Embryonic facial prominence (tissue), 1 donor: ENCODE measurements around the gene CHST11.

Experiments
- DNase-seq: peaks from one replicate; pipeline ENCODE4 v3.0.0-alpha.2; 2016; ENCODE audit errors: extremely low spot score

Gene CHST11

DNA sequence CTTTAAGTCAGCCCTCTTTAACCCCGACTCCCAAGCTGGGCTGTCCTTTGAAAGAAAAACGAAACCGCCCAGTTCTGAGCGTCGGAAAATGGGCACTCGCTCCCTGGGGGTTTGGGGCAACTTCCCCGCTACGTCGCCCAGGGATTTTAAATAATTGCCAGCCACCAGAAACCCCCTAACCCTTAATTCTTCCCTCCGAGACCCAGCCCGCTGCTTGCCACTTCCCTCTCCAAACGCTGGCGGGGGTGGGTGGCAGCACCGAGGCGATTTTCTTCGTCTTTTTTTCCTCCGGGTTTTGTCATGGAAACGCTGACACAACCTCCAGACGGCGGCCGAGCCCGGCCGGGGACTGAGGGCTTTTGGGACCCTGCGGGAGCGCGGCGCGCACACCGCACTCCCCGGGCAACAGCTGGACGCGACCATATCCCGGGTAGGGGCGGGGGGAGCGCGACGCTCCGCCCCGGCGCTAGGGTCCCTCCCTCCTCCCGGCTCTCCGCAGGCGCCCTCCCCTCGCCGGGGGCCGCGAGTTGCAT is at the start of gene CHST11:
CHST11 (plus strand) TSS at position 532 of the 533 bp plus-strand sequence.
- peak; percentile 62 for DNase-seq

GRCh38 chr12:104407438-104407837 is 49.3 kb upstream of the CHST11 start:
- DNase-seq: no peak

GRCh38 chr12:104407922-104408321 is 48.8 kb upstream of the CHST11 start:
- DNase-seq: no peak

DNA sequence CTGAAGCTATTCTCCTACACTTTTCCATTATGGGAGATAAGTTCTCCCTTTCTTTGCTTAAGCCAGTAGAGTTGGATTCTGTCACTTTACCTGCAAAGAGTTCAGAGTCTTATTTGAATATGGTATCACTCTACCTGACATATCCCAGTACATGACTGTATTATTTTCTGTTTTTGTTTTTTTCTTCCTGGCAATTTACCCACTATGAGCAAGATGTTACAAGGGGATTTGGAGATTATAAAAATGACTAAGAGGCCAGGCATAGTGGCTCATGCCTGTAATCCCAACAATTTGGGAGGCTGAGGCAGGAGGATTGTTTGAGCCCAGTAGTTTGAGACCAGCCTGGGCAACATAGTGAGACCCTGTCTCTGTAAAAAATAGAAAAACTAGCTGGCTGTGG is 46.4 kb upstream of the CHST11 start:
- no peak for DNase-seq

DNA sequence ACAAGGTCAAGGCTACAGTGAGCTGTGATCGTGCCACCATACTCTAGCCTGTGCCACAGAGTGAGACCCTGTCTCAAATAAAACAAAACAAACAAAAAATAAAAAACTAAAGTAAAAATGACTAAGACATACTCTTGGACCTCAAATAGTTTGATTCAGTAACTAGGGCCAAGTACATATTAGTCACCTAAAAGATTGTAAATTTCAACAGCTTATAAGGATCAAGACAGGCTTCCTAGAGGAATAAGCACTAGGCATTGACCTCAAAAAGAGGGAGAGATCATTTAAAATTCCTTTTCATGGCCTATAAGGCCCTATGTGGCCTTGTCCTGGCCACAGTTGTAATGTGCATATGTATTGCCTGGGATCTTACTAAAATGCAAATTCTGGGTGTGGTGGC is 46.0 kb upstream of the CHST11 start:
- DNase-seq: no peak

DNA sequence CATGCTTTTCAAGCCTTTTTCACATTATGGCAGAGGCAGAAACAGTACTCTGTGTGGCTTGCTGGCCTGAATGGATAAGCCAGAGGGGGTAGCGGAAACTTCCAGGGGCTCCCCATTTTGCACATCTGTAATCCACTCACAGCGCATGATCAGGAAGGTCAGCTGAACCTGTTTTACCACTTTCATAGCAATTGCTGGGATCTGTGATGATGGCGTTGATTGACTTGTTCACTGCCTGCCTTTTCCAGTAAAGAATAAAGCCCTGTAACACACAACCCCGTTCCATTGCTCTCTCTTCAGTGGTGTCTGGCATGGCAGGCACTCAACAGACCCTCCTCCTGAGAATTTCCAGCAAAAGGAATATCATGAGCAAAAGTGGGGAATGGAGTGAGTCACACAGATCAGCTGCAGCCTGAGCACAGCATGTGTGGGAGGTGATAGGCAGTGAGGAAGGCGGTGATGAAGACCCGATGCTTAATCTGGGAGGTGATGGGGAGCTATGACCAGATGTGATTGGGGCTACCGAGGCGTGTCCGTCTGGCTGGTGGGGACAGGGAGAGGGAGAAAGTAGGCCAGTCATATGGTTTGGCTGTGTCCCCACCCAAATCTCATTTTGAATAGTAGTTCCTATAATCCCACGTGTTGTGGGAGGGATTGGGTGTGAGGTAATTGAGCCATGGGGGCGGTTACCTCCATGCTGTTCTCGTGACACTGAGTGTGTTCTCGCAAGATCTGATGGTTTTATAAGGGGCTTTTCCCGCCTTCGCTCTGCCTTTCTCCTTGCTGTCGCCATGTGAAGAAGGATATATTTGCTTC is 44.7 kb upstream of the CHST11 start:
- no peak for DNase-seq

DNA sequence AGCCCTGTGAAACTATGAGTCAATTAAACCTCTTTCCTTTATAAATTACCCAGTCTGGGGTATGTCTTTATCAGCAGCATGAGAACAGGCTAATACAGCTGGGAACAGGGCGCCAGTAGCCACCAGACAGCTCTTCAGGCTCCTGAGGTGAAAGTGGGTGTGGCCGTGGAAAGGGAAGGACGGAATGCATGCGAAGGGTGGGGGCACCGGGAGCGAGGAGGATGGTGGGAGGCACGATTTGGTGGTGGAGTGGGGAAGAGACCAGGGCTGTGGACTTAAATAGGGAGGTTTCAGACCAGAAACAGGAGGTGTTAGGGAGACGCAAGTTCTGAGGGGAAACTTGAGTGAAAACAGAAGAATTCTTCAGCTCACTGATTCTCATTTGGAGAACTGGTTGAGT is 44.1 kb upstream of the CHST11 start:
- no peak for DNase-seq

DNA sequence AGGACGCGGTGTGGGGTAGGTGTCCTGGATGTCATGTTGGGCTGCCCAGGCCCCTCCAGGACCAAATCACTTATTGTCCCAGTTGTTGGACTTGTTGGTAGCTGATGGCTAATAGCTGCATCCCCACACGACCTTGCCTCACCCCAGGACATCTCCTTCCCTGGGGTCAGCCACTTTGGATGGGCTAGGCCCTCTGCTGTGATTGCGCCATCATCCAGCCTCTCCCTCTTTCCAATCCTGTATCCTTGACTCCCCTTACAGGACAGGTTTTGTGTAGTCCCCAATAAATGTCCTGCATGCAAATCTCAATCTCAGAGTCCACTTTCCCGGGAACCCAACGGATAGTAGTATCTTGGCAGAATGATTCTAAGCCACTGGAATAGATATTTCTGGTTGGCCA is 43.4 kb upstream of the CHST11 start:
- no peak for DNase-seq

GRCh38 chr12:104414581-104415341 is 42.0 kb upstream of the CHST11 start:
- DNase-seq: no peak

GRCh38 chr12:104415342-104415980 is 41.3 kb upstream of the CHST11 start:
- no peak for DNase-seq

DNA sequence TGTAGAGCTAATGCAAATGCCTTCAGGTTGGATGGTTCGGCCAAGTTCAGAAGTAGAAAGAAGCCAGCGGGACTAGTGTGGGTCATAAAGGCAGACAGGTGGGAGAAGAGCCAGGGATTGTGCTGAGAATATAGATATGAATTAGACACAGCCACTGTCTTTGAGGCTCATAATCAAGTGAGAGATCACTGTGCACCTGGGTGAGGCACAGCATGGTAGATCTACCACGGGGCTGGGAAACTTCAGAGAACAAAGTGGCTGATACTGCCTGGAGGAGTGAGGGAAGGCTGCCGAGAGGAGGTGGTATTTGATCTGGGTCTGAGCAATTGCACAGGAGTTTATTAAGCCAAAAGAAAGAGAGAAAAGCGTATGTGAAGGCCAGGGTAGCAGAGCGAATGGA is 40.6 kb upstream of the CHST11 start:
- no peak for DNase-seq

- no peak for DNase-seq
Observed at GRCh38 chr12:104416585-104416984, 40.2 kb upstream of the CHST11 start.

DNA sequence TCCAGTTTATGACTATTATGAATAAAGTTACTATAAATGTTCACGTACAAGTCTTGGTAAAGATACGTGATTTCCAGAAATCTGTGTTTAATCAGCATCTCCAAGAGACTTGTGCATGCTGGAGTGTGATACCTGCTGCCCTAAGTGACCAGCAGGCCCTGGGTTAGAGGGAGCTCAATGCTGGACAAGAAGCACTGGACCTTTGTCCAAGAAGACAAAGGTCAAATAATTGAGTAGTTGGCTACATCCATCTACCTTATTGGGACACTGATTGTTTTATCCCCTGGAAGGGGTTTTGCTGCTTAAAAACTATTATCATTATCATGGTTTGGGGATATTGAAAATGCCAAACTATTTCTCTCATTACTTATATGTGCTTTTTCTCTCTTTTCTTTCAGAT is 37.0 kb upstream of the CHST11 start:
- DNase-seq: no peak

DNA sequence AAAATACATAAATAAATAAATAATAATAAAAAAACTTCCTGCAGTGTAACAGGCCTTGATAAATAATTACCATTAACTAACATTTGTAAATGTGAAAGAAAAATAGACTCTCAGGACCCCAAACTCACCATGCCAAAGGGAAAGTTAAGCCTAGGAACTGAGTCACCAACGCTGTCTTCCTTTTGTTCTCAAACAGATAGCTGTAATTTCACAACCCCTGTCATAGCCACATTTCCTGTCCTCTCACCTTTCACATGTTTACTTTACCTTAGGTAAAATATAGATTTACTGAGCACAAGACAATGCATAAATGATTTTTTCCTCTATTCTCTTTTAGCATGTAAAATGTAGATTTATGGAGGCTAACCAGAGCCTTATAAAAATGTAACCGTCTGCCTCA is 35.9 kb upstream of the CHST11 start:
- DNase-seq: no peak

DNA sequence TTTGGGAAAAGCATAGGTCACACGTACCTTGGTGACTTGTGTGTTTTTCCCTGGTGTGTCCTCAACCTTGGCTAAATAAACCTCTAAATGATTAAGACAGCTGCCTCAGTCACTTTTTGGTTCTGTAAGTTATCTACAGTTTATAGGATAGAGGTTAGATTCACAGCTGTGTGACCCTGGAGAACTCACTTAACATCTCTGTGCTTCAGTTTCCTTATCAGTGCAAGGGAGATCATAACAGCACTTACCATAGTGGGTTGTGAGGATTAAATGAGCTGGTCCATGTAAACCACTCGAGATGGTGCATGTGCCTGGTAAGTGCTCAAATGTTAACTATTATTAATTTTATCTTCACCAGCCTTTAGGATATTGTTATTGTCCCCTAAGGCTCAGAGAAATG is 35.4 kb upstream of the CHST11 start:
- DNase-seq: no peak

DNA sequence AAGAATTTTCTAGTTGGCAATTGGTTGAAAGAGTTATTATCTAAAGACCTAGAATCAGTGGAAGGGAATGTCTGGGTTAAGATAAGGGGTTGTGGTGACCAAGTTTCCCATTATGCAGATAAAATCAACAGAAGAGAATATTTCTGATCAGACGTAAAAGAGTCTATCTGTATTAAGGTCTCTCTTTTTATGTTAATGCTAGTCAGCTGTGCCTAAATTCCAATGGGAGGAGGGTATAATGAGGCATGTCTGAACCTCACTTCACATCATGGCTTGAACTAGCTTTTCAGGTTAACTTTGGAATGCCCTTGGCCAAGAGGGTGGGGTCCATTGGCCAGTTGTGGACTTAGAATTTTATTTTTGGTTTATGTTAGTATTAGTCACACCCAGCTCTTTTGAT is 34.3 kb upstream of the CHST11 start:
- DNase-seq: no peak

DNA sequence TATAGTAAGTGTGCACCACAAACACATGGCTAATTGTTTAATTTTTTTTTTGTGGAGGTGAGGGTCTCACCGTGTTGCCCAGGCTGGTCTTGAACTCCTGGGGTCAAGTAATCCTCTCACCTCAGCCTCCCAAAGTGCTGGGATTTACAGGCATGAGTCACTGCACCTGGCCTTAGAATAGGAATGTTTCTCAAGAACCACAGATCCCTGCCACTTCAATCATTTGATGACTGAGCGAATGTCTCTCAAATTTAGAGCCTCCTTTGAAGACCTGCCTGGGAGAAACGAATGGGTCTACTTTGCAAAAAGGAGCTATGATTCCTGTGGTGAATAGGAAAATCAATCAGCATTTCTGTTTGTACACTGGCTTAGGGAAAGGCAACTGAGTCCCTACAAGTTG is 33.5 kb upstream of the CHST11 start:
- no peak for DNase-seq

DNA sequence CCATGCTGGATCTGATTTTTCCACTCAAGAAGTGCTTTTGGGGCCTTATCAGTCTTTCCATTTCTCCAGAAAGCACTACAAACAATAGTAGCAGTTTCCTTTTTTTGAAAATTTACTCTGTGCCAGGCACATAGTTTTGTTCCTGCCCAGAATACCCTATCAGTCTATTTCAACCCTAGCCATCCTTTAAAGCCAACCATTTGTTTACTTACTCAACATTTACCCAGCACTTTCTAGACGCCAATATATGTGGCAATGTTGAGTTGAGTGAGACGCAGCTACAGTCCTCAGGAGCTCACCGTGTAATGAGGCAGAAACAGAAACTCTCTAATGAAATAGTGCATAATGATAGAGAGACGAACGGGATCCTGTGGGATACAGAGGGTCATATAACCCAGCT is 32.9 kb upstream of the CHST11 start:
- DNase-seq: no peak

GRCh38 chr12:104424955-104425354 is 31.8 kb upstream of the CHST11 start:
- no peak for DNase-seq

GRCh38 chr12:104425614-104426013 is 31.1 kb upstream of the CHST11 start:
- DNase-seq: no peak

GRCh38 chr12:104426926-104427546 is 29.7 kb upstream of the CHST11 start:
- DNase-seq: no peak

- no peak for DNase-seq
Observed at GRCh38 chr12:104427547-104427938, 29.2 kb upstream of the CHST11 start.
